Measurements from ENCODE around the gene FLOT1. TPM values are rescaled to one million over a fixed set of nuclear protein-coding genes. Genes with fewer than 3 reads are reported as not detected.

Gene FLOT1
- total and polyA plus RNA-seq, 2 of the 13 experiments (the other 11 are each of a cell fraction or from before 2014, with no cell fraction given) = 82.3 to 130 TPM

DNA sequence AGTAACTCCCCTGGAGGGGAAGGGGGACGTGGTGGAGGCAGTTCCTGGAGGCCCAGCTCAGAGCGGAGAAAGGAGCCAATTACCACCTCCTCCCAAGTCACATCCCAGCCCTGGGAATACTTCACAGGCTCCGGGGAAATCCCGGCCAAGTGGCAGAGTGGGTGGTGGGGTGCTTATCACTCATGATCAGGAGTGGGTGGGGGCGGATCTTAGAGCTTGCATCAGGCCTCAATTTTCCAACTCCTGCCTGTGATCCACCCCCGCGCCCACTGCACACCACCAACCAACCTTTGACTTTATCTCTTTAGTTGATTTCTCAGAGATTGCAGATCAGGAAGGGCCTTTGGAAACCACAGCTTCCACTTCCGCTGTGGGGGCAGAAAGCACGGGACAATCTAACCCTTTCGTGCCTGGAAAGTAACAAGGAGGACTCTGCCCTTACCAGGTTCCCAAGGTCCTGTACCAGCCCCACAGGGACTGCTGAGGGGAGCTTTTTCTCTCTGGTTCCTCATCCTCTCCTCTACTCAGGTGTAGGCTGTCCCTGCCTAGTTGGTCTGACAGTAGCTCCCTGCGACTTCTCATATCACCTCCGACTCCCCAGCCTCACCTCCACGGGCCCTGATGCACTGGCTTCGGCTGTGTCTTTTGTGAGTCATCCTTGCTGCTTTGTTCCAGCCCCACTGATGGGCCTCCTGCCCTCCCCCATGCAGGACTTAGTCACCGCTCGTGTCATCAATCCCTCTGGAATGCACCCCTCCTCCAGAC lies 26.8 kb upstream of the FLOT1 start (continued):
- TF ChIP-seq ELF4 (CRISPR knock-in tag; IDR thresholded peaks at IDR 0.05; ENCODE audit: borderline replicate concordance) (no peak), ZNF614 (CRISPR knock-in tag; IDR thresholded peaks at IDR 0.05; ENCODE audit: borderline replicate concordance) (peak; percentile 89; the same call in 1 of the 2 replicates), SP4 (CRISPR knock-in tag; IDR thresholded peaks at IDR 0.05) (no peak; the same call in 1 of the 2 replicates), MAFG (CRISPR knock-in tag; IDR thresholded peaks at IDR 0.05) (no peak), ZNF513 (CRISPR knock-in tag; conservative IDR thresholded peaks at IDR 0.05) (no peak), CEBPZ (IDR thresholded peaks at IDR 0.05; ENCODE audit: low read length) (no peak), ZMYM2 (CRISPR knock-in tag; IDR thresholded peaks at IDR 0.05) (0 out of 2 replicates have a peak, but pooled peaks have one; percentile 54), ZMAT3 (CRISPR knock-in tag; conservative IDR thresholded peaks at IDR 0.05) (peak; percentile 83; the same call in 1 of the 2 replicates), MEIS1 (CRISPR knock-in tag; IDR thresholded peaks at IDR 0.05; ENCODE audit: borderline replicate concordance) (peak; percentile 40; the same call in 1 of the 2 replicates), UBTF (CRISPR knock-in tag; IDR thresholded peaks at IDR 0.05) (peak; percentile 79), ZNF468 (CRISPR knock-in tag; IDR thresholded peaks at IDR 0.05) (peak; percentile 34; the same call in 1 of the 2 replicates), NR2F6 (IDR thresholded peaks at IDR 0.05) (peak; percentile 69), NR2F6 (CRISPR knock-in tag; IDR thresholded peaks at IDR 0.05) (peak; percentile 62), GTF3A (CRISPR knock-in tag; conservative IDR thresholded peaks at IDR 0.05) (no peak), SPEN (CRISPR knock-in tag; IDR thresholded peaks at IDR 0.05; ENCODE audit: low read depth) (peak; percentile 91), KLF15 (CRISPR knock-in tag; IDR thresholded peaks at IDR 0.05; ENCODE audit: borderline replicate concordance) (no peak; the same call in 1 of the 2 replicates)
- TF ChIP-seq, protein P1, sequence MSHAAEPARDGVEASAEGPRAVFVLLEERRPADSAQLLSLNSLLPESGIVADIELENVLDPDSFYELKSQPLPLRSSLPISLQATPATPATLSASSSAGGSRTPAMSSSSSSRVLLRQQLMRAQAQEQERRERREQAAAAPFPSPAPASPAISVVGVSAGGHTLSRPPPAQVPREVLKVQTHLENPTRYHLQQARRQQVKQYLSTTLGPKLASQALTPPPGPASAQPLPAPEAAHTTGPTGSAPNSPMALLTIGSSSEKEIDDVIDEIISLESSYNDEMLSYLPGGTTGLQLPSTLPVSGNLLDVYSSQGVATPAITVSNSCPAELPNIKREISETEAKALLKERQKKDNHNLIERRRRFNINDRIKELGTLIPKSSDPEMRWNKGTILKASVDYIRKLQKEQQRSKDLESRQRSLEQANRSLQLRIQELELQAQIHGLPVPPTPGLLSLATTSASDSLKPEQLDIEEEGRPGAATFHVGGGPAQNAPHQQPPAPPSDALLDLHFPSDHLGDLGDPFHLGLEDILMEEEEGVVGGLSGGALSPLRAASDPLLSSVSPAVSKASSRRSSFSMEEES (CRISPR knock-in tag; IDR thresholded peaks at IDR 0.05) = peak; percentile 96
- TF ChIP-seq, protein P2, sequence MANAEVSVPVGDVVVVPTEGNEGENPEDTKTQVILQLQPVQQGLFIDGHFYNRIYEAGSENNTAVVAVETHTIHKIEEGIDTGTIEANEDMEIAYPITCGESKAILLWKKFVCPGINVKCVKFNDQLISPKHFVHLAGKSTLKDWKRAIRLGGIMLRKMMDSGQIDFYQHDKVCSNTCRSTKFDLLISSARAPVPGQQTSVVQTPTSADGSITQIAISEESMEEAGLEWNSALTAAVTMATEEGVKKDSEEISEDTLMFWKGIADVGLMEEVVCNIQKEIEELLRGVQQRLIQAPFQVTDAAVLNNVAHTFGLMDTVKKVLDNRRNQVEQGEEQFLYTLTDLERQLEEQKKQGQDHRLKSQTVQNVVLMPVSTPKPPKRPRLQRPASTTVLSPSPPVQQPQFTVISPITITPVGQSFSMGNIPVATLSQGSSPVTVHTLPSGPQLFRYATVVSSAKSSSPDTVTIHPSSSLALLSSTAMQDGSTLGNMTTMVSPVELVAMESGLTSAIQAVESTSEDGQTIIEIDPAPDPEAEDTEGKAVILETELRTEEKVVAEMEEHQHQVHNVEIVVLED (CRISPR knock-in tag; IDR thresholded peaks at IDR 0.05; ENCODE audit: borderline replicate concordance) = peak; percentile 56; the same call in 1 of the 2 replicates
